G401 (cell line): ENCODE results near the gene ANKRD33. TPM values are rescaled to one million over a fixed set of nuclear protein-coding genes. Genes with fewer than 3 reads are reported as not detected.
"Not testable (repeated sequence)": the region's sequence is repeated elsewhere in the genome, so short reads cannot be mapped to it uniquely, and the experiment has no call there.

Experiments
- DNase-seq: peaks from one replicate; pipeline ENCODE4 v3.0.0-alpha.2; 2015; ENCODE audit warnings: low spot score
- in situ Hi-C: cut with HindIII; loops from 2 replicates; pipeline ENCODE4 v1.10.0; 2016; ENCODE audit warnings: low sequenced_read_pairs, mixed read lengths
- total RNA-seq: library from RNA; depleted of rRNA; stranded (reverse); fragments of >200 nt; shearing (Covaris generic); gene quantifications from 2 replicates; pipeline ENCODE4 v1.2.3, GENCODE V29; 2014

ANKRD33 gene
- total RNA-seq, 1 experiment from 2014 or later, result not detected

- no peak for DNase-seq
- in situ Hi-C loops, result no loop called here
These were observed 15.8 kb upstream of the ANKRD33 start for GRCh38 chr12:51871918-51872688.

DNA sequence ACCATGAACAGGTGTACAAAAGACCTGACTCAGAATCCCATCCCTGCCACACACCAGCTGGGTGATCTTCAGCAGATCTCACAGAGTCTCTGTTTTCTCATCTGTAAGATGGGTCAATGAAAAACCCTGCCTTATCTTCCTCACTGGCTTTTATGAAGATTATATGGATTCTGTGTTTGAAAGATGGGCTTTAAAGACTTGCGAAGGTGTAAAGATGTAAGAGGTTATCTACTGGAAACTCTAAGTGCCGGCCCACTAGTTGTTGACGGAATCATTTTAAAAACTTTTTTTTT is 15.3 kb upstream of the ANKRD33 start:
- in situ Hi-C loops, result no loop called here
- DNase-seq, result no peak

DNA sequence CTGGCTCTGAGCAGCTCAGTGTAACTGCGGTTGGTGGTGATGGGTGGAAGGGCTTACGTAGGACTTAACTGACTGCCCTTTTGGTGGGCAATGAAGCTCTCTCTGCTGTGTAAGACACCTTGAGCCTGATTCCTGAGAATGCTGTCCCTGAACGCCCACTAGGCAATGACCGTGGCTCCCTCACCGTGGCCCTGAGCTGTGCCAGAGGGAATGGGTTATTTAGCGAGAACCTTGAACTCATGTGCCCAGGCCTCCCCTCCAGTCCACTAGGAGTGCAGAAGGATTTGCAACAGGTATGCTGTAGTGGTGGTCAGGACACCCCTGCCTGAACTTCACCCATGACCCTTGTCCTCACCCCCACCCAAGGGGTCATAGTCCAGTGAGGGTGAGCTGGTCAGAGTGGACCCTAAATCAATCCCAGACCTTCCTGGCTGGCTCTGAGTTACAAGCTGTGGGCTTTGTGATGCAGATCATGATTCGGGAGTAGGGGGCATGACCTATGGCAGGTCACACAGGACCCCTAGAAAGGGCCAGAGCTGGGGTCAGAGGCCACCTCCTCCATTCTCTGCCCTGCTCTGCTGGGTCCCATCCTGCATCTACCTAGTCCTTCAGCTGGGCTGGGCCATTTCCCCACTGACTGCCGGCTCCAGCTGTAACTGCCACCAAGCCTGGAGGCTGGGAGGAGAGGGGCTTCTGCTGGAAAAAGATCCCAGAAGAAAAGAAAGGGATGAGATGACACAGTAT is 14.5 kb upstream of the ANKRD33 start:
- no peak for DNase-seq
- in situ Hi-C loops, result no loop called here

DNA sequence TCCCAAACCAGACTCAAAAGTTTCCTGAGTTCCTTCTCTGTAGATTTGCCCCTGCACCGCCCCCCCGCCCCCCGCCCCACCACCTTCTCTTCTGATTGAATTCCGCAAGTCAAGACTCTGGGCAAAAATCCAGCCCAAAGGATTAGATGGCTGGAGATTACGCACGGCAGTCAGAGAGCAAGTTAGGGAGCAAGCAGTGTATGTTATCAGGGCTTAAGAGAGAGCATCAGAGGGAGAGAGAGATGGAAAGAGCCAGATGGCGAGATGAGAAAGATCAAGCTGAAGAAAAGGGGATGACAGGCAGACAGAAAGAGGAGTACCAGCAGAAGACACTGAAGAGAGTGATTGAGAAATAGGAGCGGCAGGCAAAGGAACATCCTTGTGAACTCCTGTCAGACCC is 13.9 kb upstream of the ANKRD33 start:
- in situ Hi-C loops, result no loop called here
- DNase-seq, result no peak

DNA sequence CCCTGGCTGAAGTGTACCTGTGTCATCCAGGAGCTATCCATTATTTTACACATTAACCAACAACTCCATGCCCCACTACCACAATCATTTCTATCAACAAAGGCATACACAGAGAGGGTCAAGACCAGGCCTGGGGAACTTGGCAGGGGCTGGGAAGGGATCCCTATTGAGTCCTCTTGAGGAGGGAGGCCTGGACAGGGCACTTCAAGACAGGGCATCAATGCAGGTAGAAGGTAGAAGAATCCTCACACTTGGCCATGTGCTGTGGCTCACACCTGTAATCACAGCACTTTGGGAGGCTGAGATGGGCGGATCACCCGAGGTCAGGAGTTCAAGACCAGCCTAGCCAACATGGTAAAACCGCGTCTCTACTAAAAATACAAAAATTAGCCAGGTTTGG is 13.4 kb upstream of the ANKRD33 start:
- in situ Hi-C loops, result no loop called here
- DNase-seq, result no peak

DNA sequence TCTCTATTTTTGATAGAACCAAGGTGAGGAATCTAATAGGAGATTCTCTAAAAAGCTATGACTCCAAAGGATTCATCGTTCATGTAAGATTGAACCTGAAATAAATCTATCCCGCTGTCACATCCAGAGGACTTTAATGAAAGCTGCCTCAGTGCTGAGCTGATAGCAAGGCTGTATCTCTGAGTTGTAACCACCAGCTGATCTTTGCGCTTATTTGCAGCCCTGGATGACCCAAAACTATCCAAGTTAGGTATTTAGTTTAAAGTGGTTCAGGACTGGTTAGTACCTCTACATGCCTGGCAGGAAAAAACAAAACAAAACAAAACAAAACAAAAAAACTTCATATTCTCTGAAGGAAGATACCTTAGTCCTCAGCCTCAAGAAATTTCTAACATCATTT is 8.8 kb upstream of the ANKRD33 start:
- DNase-seq, result no peak
- in situ Hi-C loops, result no loop called here

DNA sequence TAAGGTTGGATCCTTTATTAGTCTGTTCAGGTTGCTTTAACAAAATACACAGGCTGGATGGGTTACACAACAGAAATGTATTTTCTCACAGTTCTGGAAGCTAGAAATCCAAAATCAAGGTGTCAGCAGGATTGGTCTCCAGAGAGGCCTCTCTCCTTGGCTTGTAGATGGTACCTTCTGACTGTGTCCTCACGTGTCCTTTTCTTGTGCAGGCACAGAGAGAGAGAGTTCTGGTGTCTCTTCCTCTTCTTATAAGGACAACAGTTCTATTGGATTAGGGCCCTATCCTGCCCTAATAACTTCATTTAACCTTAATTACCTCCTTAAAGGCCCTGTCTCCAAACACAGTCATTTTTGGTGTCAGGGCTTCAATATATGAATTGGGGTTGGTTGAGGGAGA is 4.6 kb upstream of the ANKRD33 start:
- in situ Hi-C loops, result no loop called here

GRCh38 chr12:51883998-51884675 is 3.8 kb upstream of the ANKRD33 start:
- no peak for DNase-seq
- in situ Hi-C loops, result no loop called here

More for the DNA sequence above, 4.6 kb upstream of the ANKRD33 start:
- no peak for DNase-seq

- in situ Hi-C loops, result no loop called here
- no peak for DNase-seq
These were observed 3.1 kb upstream of the ANKRD33 start for GRCh38 chr12:51884676-51885229.

- DNase-seq, in situ Hi-C loops: not testable (repeated sequence)
These were observed 2.4 kb upstream of the ANKRD33 start for GRCh38 chr12:51885294-51886020.

- in situ Hi-C loops, result no loop called here
- DNase-seq, result no peak
These were observed 1.7 kb upstream of the ANKRD33 start for GRCh38 chr12:51886021-51886710.

DNA sequence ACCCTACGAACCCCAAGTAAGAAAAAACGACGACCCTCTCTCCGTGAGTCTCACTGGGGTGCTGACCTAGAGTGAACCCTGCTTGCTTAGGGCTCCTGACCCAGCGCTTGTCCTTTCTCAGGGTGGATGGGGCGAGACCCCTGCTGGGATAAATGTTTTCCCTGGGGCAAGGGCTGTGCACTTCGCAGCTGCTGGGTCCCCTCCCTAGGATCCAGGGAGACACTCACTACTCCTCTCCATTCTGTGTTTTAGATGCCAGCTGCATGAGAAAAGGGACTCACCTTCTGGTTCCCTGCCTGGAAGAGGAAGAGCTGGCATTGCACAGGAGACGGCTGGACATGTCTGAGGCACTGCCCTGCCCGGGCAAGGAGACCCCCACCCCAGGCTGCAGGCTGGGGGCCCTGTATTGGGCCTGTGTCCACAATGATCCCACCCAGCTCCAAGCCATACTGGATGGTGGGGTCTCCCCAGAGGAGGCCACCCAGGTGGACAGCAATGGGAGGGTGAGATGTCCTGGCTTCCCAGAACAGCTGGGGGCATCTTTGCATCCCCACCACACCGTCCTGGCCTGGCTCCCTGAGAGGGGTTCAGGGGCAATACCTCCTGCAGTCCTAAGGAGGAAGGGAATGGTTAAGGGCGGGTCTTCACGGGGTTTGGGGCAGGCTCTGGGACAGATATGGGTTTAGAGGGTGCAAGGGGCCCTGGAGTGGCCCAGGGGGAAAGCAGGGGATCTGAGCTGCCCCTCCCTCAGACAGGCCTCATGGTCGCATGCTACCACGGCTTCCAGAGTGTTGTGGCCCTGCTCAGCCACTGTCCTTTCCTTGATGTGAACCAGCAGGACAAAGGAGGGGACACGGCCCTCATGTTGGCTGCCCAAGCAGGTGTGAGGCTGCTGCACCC is 663 bp downstream of the ANKRD33 start:
- DNase-seq, result no peak
- in situ Hi-C loops, result no loop called here

- in situ Hi-C loops, result no loop called here
- DNase-seq, result no peak
These were observed 1.6 kb downstream of the ANKRD33 start for GRCh38 chr12:51889216-51890132.

GRCh38 chr12:51890133-51890464 is 2.2 kb downstream of the ANKRD33 start:
- in situ Hi-C loops, result no loop called here
- no peak for DNase-seq

- in situ Hi-C loops, result no loop called here
- DNase-seq, result no peak
These were observed 2.7 kb downstream of the ANKRD33 start for GRCh38 chr12:51890511-51891171.

DNA sequence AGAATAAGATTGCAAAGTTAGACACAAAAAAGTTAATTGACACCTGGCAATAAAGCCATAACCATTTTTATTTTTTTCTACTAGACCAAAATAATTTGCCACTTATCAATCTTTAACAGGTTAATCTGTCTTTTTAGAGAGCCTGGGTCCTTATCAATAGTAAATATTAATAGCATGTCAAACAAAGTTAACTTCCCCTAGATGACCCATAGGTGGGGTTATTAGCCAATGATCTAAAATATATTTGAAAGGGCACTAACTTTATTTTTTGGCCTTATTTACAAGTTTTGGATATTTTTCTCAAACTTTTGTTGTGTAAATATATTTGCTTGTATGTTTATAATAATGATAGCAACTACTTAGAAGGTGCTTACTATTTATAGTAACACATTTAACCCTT is 3.9 kb downstream of the ANKRD33 start:
- no peak for DNase-seq
- in situ Hi-C loops, result no loop called here

DNA sequence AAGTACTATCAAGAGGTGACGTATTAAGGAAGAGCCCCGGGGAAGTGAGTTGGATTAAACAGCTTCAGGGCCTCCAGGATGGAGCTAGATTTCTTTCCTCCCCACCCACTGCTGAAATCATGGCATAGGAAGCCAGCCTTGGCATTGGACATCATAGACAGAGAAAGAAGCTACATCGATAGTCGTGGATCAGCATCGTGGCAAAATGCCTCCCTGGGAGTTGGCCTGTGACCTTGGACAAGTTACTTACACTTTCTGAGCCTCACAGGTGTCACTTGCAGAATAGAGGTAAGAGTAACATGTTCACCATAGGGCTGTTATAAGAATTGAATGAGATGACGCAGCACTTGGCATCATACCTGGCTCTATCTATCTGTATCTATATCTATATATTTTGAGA is 5.9 kb downstream of the ANKRD33 start:
- DNase-seq, result no peak
- in situ Hi-C loops, result no loop called here
